GM18502 (cell line): Measurements from ENCODE around the gene TNFRSF19.

ENCODE experiments used
- ATAC-seq: cut with Tn5 transposase; IDR thresholded peaks from one replicate; pipeline ENCODE4 v1.9.1; 2021; ENCODE audit warnings: mild to moderate bottlenecking; ENCODE audit not compliant: unreplicated experiment, poor library complexity

Gene TNFRSF19

DNA sequence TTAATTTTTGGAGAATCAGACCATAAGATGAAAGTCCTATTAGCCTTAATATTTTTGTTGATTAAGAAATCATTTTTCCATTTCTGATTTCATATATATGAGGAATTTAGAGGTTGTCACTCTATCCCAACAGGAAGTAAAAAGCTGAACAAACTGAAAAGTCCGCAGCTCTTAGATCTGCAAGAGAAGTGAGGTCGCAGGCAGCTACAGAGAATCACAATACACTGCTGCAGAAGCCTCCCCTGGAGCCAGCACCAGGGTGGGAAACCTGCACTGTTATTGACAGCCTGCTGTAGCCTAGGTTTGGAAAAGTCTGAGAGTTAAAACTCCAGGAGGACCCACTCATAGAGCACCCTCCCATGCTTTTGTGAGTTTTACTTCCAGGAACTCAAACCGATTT, 29.9 kb downstream of the TNFRSF19 start:
- no peak for ATAC-seq

DNA sequence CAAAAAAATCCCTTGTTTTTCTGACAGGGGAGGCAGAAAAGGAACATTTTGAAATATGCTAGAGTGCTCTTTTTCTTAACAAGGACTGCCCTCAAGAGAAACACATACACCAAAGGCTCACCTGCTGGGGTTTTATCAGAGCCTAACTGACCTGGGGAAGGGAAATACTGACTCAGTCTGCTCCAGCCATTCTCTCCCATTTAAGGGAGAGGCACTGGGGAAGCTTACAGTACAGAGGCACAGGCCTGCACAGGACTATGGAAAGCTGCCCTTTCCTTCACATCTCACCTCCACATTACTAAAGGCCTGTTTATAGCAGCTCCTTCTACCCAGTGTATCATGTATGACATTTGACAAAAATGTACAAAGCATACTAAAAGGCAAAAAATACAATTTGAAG, 30.3 kb downstream of the TNFRSF19 start:
- ATAC-seq = no peak

DNA sequence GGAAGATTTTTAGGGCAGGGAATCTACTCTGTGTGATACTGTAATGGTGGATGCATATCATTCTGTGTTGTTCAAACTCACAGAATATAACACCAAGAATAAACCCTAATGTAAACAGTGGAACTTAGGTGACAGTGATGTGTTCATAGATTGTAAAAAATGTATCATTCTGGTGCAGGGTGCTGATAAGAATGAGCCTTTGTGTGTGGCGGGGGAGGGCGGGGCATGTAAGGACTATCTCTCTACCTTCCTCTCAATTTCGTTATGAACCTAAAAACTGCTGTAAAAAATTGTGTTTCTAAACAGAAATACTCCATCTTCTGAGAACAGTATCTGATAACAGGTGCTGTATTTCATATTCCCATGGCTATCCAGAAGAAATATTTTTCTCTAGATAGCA, 35.6 kb downstream of the TNFRSF19 start:
- ATAC-seq = no peak

DNA sequence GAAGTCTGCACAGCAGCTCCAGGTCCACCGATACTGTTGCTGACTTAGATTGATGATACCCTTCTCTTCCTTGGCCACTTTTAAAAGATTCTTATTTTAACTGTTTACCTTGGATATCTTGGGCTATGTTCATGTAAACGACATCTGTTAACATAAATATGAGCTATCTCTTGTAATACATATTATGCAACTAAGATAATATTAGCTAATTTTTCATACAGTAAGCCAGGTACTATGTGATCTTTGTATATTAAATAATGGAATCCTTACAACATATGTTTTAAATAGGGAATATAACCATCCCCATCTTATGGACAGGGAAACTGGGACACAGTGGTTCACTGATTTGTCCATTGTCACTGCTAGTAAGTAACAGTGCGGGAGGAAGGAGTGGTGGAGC, 37.9 kb downstream of the TNFRSF19 start:
- ATAC-seq = no peak

DNA sequence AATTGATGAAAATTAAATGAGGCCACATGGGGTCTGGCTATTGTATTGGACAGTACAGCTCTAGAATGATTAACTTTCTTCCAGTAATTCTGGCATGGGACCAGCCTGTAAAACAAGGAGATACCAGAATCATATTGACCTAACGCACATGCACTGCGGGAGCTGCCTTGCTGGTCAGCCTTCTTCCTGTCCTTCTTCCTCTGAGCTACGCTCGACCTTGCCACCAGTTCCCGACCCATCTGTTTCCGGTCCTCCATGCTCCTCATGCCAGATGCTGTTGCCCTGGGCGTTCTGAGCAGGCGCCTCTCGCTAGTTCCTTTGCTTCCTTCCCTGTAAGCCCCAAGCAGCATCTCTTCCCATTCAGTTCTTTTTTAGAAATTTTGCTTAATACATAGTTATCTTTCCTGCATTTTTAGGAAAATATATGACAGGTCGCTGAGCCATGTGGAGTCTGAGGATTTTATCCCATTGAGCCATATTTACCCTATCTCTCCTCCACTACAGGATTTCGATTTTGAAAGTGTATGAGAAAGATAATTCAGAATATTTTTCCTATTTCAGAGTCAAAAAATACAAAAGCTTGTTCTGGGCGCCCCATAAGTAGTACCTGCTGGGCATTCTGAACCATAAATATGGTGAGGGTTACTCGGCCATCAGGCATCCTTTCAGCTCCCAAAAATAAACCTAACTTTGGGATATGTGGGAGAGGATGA, 38.6 kb downstream of the TNFRSF19 start:
- ATAC-seq = no peak

DNA sequence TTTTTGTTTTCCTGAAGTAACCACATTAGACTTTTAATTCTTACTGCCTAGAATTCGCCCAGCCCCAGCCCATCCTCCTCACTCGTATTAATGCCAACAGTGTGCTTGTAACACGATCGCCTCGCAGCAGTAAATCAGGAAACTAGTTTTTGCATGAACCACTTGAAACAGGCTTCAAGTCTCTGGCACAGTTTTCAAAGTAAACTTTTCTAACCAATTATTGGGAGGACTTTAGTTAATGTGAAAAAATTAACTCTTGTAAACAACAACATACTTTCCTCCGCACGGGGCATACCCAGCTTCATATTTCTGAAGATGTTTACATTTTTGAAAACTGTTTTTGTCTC, 39.2 kb downstream of the TNFRSF19 start:
- ATAC-seq = peak; percentile 43

DNA sequence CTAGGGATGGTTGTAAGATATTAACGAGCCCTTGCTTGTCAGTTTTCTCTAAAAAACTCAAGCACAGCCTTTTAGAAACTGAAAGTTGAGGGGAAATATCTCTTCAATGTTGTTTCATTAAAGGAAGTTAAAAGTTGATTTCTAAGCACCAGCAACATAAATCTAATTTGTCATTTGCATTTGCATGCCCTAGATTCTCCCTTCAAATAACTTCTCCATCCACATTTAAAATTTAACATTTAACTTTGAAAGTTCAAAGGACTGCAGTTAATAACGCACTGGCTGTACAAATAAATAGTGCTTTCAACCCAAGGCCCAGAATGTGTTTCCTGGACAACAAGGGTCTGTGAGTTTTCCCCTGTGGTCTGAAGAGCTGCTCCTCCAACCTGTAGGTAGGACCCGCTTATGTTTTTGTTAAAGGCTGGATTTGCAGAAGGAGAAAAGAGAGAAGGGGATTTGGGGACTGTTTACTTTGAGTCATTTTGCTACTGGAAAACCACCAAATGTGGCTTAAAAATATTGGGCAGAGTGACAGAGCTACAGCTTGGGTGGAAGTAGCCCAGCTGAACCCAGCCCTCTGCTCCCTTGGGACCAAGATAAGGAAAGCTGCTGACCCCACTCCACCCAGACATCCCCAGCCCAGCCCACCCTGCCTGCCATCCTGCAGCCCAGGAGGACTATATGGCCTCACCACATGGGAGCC, 39.8 kb downstream of the TNFRSF19 start:
- ATAC-seq = peak; percentile 55

DNA sequence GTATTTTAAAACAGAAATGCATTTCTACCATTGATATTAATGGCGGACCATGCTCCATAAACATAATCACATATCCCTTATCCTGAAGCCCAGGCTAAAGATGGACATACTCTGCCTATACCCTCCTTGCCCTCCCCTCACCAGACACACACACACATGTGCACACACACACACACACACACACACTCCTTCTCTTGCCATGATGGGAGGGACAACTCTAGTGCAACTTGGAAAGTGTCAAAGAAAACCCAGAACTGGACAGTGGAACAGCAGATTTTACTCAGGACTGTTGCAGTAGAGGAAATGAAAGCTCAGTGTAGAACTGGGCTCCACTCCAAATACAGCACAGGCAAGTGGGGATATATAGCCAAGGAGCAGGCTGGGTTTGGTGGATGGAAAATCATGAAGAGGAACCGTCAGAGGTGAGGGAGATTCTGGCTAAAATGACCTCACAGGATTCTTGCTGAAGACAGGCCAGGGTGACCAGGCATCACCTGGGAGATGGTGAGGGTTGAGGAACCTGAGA, 40.8 kb downstream of the TNFRSF19 start:
- no peak for ATAC-seq

DNA sequence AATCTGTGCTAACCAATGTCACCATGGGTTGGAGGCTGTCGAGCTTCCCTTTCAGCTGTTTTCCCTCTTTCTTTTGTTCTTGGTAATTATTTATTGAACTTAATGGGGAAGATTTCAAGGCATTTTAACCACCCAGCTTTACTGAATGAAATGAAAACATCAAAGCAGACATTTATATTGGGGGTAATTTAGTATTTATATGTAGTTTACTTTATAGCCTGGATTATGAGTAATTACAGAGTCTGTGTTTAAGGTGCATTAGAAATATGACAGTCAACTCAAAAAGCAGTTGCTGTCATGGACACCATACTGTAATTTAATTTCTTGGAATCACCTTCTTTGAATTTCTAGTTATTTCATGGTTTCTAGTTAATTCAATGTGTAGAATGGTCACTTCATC, 42.0 kb downstream of the TNFRSF19 start:
- no peak for ATAC-seq

DNA sequence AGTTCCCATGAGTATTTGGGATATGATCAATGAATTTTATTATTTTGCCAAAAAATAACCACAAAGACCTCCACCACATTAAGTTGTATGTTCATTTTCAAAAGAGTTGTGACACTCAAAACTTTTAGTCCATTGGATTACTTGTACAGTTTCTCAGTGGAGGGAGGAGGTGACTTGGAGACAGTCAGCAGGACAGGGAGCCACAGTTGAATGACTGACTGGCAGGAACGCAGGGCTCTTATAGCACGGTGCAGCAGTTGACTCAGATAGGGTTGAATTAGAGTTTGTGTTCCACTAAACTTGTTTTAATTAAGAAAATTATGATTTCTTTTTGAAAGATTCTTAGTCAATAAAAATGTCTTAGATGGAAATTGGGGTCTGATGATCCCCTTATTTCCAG, 42.5 kb downstream of the TNFRSF19 start:
- no peak for ATAC-seq

DNA sequence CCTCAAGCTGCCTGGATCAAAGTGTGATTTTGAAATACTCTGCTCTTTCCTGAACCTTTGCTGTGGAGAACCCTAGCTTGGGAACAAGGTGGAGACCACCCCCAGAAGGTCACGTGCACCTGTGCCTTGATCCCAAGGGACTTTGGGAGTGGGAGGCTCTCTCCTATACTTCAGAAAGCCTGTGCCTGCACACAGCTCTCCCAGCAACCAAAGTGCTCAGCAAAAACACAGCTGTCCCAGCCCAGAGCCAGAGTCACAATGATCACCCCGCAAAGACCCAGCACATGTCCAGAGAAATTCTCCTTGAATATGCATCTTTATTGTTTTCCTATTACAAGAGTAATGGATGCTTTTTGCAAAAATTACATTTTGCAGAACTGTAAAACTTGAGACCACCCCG, 43.4 kb downstream of the TNFRSF19 start:
- no peak for ATAC-seq

DNA sequence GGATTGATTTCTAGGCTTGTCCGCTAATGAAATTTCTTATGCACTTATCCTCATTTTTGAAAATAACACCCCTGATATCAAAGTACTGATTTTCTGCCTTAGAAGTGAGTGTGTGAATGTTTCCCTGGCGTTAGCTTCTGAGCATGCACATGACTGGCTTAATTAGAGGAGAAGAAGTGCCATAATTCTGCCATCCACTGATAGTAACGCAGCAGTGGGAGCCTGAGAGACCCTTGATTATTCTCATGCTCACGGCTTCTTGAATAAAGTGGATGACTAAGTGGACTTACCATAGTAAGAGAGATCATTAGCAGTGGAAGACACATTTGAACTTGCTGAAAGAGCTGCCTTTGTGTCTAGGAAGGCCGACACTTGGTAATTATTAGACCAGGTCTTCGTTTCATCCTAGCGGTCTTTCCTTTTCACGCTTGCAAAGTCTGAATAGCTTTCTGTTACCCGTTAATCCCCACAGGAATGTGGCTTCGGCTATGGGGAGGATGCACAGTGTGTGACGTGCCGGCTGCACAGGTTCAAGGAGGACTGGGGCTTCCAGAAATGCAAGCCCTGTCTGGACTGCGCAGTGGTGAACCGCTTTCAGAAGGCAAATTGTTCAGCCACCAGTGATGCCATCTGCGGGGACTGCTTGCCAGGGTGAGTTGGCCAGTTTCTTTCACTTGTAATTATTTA, 45.3 kb downstream of the TNFRSF19 start:
- no peak for ATAC-seq

DNA sequence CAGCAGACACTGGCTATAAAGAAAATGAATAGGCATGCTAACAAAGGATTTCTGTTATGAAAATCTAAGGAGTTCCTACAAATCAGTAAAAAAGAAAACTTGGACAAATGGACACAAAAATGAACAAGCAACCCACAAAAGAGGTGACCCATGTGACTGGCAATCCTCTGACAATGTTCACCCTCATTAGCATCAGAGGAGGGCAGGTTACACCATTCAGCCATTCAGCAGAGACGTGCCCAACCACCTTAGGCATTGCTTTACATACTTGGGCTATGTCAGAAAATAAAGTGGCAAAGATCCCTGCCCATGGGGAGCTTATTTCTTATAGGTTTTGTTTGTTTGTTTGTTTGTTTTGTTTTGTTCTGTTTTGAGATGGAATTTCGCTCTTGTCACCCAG, 46.0 kb downstream of the TNFRSF19 start:
- ATAC-seq = no peak

DNA sequence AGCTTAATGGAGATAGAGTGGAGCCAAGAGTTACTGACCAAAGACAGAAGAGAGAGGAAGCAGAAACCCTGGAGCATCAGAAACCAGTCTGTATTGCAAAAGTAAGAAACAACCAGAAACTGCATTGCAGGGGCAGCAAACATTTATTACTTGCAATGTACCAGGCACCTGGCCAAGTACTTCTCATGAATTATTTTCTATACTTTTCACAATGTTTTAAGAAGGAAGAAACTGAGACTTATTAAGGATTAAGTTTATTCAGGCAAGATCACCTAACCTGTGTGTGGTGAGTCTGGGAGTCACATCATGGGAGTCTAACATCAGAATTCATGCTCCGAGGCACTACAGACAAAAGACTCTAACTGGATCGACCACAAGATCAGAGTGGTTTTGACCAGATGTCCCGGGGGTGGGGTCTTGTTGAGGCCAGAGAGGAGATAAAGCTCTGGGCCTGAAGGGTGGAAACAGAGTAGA, 47.4 kb downstream of the TNFRSF19 start:
- ATAC-seq = no peak

DNA sequence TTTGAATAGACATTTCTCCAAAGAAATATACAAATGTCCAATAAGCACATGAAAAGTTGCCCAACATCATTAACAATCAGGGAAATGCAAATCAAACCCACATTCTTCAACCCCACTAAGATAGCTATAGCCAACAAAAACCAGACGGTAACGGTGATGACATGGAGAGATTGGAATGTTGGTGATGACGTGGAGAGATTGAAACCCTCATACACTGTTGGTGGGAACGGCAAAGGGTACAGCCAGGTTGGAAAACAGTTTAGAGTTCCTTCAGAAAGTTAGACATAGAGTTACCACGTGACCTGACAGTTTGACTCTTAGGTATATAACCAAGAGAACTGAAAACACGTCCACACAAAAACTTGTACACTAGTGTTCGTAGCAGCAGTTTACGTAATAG, 48.1 kb downstream of the TNFRSF19 start:
- ATAC-seq = no peak

DNA sequence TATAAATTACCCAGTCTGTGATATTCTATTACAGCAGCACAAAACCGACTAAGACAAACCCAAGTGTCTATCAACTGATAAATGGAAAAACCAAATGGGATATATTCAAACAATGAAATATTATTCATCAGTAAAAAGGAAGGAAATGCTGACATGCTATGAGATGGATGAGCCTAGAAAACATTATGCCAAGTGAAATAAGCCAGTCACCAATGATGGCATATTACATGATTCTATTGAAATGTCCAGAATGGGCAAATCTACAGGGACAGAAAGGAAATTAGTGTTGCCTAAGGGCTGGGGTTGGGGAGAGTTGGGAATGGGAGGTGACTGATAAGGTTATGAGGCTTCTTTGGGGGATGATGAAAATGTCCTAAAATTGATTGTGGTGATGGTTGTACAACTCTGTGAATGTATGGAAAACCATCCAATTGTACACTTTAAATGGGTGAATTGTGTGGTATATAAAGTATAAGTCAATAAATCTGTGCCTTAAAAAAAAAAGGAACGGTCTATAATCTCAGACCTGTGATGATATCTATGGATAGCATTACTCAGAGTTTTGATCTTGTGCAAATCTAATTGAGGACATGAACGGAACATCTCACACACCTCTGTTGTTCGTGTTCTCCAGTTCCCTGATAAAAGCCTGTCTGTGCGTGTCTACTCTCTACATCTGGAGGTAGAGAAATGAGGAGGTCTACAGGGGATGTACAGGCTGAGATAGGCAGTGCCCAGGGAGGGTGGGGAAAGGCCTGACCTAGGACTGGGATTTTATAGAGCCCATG, 49.0 kb downstream of the TNFRSF19 start:
- ATAC-seq = no peak

DNA sequence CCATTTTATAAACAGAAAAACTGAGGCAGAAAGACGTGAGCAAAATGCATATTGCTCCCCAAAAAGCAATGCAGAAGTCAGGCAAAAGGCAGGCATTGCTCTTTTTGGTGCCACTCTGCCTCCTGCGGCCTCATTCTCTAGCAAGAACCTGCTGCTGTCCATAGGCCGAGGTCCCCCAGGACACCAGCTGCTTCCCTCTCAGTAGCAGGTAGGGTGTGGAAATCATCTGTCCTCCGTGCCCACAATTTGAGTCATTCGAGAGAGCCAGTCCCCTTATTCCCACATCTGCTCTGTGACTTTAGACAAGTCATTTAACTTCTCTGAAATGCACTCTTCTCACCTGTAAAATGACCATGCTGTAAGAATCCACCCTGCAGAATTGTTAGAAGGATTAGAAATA, 50.0 kb downstream of the TNFRSF19 start:
- ATAC-seq = no peak

DNA sequence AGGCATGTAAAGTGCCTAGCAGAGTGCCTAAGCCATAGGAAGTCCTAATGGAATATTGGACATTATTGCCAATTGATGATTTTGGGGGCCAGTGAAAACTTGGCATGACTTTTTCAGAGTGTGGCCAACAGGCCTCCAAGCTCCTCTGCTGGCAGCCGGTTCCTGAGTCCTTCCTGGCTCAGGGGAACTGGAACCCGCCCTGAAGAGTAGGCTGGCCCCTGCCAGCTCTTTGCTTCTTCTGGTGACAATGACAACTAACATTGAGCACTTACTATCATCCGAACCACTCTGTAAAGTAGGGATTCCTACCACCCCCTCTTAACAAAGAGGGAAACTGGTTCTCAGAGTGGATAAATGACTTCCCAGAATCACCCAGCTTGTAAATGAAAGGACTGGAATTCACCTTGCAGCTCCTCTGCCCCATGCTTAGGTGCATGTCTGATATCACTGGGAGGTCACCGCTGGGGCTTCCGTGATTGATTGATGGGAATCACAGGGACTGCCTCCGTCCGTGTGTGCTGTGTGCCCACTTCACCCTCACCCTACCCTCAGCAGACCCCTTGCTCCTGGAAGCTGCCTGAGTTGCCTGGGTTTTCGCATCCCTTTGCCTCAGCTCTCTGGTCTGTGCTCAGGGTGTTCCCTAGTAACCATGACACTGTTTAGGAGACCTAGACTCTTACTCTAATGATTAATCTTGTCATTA, 50.6 kb downstream of the TNFRSF19 start:
- no peak for ATAC-seq

DNA sequence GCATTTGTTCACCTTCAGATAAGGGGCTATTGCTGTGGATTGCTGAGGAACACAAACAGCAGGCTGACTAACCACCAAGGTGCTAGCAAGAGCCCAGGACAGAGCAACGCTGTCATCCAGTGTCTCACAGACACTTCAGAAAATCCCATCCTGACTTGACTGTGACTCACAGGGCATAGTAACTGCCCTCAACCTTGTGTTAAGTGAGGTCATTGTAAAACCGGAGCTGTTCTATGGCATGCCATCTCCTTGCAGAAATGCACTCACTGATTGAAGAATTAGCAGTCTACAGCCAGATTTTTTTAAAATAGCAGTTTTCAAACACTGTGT, 51.1 kb downstream of the TNFRSF19 start:
- peak; percentile 57 for ATAC-seq

DNA sequence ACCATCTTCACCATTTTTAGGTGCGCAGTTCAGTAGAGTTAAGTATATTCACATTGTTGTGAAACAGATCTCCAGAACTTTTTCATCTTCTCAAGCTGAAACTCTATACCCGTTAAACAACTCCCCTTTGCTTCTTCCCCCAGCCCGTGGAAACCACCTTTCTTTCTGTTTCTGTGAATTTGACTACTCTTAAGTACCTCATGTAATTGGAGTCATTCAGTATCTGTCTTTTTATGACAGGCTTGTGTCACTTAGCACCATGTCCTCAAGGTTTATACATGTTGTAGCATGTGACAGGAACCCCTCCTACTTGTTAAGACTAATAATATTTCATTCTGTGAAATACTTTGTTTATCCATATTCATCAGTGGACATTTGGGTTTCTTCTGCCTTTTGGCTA, 52.8 kb downstream of the TNFRSF19 start:
- ATAC-seq = no peak
